Measurements from ENCODE around the gene CD55.

Gene CD55

DNA sequence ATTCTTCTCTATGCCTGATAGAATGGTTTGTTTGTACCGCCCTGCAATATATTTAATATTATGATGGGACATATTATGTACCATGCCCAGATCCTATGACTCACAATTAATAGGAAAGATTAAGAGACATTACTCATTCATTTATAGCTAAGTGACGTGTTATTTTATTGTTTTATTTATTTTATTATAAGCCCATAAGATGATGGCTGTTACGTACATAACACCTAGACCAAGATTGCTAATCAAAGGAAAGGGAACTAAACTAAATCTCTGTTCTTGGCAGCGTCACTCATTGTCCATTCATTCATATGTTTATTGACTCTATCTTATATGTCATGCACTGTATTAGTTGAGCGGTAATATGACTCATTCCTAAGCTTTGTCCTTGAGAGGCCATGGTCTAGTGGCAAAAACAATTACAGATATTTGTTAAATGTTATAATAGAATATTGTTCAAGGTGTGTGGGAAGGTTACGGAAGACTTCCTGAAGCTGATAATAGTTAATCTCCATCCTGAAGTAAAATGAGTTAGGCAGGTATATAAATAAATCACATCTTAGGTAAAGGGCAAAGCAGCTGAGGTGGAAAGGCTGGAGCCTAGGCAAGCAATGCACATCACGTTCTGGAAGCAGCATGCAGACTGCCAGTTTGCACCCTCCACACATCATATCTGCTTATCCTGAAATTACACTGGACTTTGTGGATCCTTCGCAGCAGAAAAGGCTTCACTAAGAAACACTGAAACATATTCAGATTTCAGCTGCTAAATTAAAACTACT is 16.6 kb upstream of the CD55 start:
- Histone ChIP-seq H3K27me3 (ENCODE audit: insufficient read depth, poor library complexity, severe bottlenecking) (no peaks in the 10 kb centered on the region), H3K4me3 (ENCODE audit: severe bottlenecking) (no peak overlapping the region), H3K36me3 (ENCODE audit: low read depth) (no peaks in the 10 kb centered on the region), H3K9me3 (ENCODE audit: severe bottlenecking) (no peaks in the 10 kb centered on the region), H3K27ac (ENCODE audit: poor library complexity, severe bottlenecking) (peak overlapping the region; percentile 46), H3K4me1 (ENCODE audit: insufficient read depth, poor library complexity, severe bottlenecking) (peaks cover 25% of the 10 kb centered on the region)
- peak; percentile 85 for ATAC-seq (ENCODE audit: low read depth)
- DNase-seq (ENCODE audit: low spot score) = no peak
- TF ChIP-seq, protein P1, sequence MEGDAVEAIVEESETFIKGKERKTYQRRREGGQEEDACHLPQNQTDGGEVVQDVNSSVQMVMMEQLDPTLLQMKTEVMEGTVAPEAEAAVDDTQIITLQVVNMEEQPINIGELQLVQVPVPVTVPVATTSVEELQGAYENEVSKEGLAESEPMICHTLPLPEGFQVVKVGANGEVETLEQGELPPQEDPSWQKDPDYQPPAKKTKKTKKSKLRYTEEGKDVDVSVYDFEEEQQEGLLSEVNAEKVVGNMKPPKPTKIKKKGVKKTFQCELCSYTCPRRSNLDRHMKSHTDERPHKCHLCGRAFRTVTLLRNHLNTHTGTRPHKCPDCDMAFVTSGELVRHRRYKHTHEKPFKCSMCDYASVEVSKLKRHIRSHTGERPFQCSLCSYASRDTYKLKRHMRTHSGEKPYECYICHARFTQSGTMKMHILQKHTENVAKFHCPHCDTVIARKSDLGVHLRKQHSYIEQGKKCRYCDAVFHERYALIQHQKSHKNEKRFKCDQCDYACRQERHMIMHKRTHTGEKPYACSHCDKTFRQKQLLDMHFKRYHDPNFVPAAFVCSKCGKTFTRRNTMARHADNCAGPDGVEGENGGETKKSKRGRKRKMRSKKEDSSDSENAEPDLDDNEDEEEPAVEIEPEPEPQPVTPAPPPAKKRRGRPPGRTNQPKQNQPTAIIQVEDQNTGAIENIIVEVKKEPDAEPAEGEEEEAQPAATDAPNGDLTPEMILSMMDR (IDR thresholded peaks at IDR 0.05; ENCODE audit: poor library complexity, severe bottlenecking) = no peak

DNA sequence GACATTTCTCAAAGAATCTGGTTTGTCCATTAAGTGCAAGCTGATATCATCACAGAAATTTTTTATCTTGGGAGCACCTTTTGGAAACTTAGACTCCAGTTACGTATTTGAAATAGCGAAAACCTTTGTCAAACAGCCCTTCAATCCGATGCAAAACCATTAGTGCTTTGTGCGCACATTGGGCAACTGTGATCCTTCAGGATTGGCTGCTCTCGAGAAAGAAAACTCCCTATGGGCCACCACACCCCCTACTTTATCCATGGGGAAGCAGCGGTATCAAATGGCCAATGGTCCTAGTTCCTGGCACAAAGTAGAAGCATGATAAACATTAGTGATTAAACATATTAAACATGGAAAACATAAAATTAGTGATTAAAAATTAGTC is 16.0 kb upstream of the CD55 start:
- Histone ChIP-seq H3K36me3 (ENCODE audit: low read depth) (no peaks in the 10 kb centered on the region), H3K27me3 (ENCODE audit: insufficient read depth, poor library complexity, severe bottlenecking) (no peaks in the 10 kb centered on the region), H3K27ac (ENCODE audit: poor library complexity, severe bottlenecking) (peak overlapping the region; percentile 46), H3K4me3 (ENCODE audit: severe bottlenecking) (no peak overlapping the region), H3K9me3 (ENCODE audit: severe bottlenecking) (no peaks in the 10 kb centered on the region), H3K4me1 (ENCODE audit: insufficient read depth, poor library complexity, severe bottlenecking) (peaks cover 31% of the 10 kb centered on the region)
- TF ChIP-seq, protein P1 (IDR thresholded peaks at IDR 0.05; ENCODE audit: poor library complexity, severe bottlenecking) = no peak
- DNase-seq (ENCODE audit: low spot score) = no peak
- no peak for ATAC-seq (ENCODE audit: low read depth)

DNA sequence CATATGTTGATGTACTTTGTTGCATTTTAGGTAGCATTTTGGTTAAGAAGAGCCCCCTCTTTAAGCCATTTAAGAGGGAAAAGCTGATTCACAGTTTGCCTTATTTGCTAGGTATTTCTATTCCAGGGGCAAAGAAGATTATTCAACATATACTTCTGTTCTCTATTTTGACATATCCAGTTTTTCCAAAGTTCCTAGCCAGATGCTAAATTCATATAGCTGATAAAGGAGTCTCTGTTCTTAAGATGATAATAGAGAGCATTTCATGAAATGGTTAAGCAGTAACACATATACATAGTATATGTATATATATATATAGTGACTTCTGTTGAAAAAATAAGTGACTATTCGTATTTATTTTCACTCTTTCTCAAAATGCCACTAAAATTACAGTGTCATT is 15.5 kb upstream of the CD55 start:
- no peak for ATAC-seq (ENCODE audit: low read depth)
- Histone ChIP-seq H3K9me3 (ENCODE audit: severe bottlenecking) (no peaks in the 10 kb centered on the region), H3K27ac (ENCODE audit: poor library complexity, severe bottlenecking) (no peak overlapping the region), H3K4me3 (ENCODE audit: severe bottlenecking) (no peak overlapping the region), H3K4me1 (ENCODE audit: insufficient read depth, poor library complexity, severe bottlenecking) (peaks cover 34% of the 10 kb centered on the region), H3K27me3 (ENCODE audit: insufficient read depth, poor library complexity, severe bottlenecking) (no peaks in the 10 kb centered on the region), H3K36me3 (ENCODE audit: low read depth) (no peaks in the 10 kb centered on the region)
- TF ChIP-seq, protein P1 (IDR thresholded peaks at IDR 0.05; ENCODE audit: poor library complexity, severe bottlenecking) = no peak
- no peak for DNase-seq (ENCODE audit: low spot score)

DNA sequence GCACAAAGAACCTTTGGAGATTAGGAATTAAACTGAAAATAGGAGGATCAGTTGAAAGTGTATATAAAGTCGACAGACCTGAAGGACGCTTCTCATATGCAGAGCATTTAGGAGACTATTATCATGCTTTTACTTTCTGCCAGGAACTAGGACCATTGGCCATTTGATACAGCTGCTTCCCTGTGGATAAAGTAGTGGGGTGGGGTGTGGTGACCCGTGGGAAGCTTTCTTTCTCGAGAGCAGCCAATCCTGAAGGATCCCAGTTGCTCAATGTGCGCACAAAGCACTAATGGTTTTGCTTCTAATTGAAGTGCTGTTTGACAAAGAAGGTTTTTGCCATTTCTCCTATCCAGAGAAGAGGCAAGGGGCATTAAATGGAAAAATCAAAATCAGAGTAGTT is 14.9 kb upstream of the CD55 start:
- ATAC-seq (ENCODE audit: low read depth) (no peak), DNase-seq (ENCODE audit: low spot score) (no peak)
- H3K4me3 ChIP-seq (ENCODE audit: severe bottlenecking) = no peak overlapping the region
- TF ChIP-seq, protein P1 (IDR thresholded peaks at IDR 0.05; ENCODE audit: poor library complexity, severe bottlenecking) = no peak
- no peaks in the 10 kb centered on the region for H3K9me3 ChIP-seq (ENCODE audit: severe bottlenecking)
- H3K4me1 ChIP-seq (ENCODE audit: insufficient read depth, poor library complexity, severe bottlenecking) = peaks cover 40% of the 10 kb centered on the region
- H3K27me3 ChIP-seq (ENCODE audit: insufficient read depth, poor library complexity, severe bottlenecking) = no peaks in the 10 kb centered on the region
- H3K27ac ChIP-seq (ENCODE audit: poor library complexity, severe bottlenecking) = no peak overlapping the region
- no peaks in the 10 kb centered on the region for H3K36me3 ChIP-seq (ENCODE audit: low read depth)
